Skeletal muscle tissue (tissue), 4 donors: ENCODE measurements around the gene PEX1. TPM values are rescaled to one million over a fixed set of nuclear protein-coding genes. Genes with fewer than 3 reads are reported as not detected.
A peak's percentile ranks its signal among the peaks of the same experiment; 100 is the strongest.
"Not testable (repeated sequence)": the region's sequence is repeated elsewhere in the genome, so short reads cannot be mapped to it uniquely, and the experiment has no call there.

Source experiments
- H3K27ac ChIP-seq: one replicate; pipeline ENCODE4 v1.7.0; 2013; ENCODE audit warnings: mild to moderate bottlenecking, low read depth, low read length, inconsistent platforms
- H3K27me3 ChIP-seq, 3 donors: one replicate each; pipeline ENCODE4 v1.7.0; 2013; ENCODE audit warnings: low read length in 3 of 3; ENCODE audit not compliant: control insufficient read depth in 3 of 3, insufficient read depth in 3 of 3
- H3K36me3 ChIP-seq, 3 donors: one replicate each; pipeline ENCODE4 v1.7.0; 2013; ENCODE audit warnings: low read length in 3 of 3; ENCODE audit not compliant: control insufficient read depth in 3 of 3, insufficient read depth in 3 of 3
- H3K4me1 ChIP-seq, 3 donors: one replicate each; pipeline ENCODE4 v1.7.0; 2013; ENCODE audit warnings: low read length in 3 of 3, mild to moderate bottlenecking in 3 of 3; ENCODE audit not compliant: control insufficient read depth in 3 of 3, insufficient read depth in 3 of 3
- H3K4me3 ChIP-seq, 3 donors: one replicate each; pipeline ENCODE4 v1.7.0; 2013; ENCODE audit warnings: low read length in 3 of 3
- H3K9ac ChIP-seq, 3 donors: one replicate each; pipeline ENCODE4 v1.7.0; 2013; ENCODE audit warnings: low read length in 3 of 3, mild to moderate bottlenecking in 3 of 3, moderate library complexity in 2 of 3, low read depth in 1 of 3
- H3K9me3 ChIP-seq, 3 donors: one replicate each; pipeline ENCODE4 v1.7.0; 2013; ENCODE audit warnings: low read length in 3 of 3; ENCODE audit not compliant: control insufficient read depth in 3 of 3
- total RNA-seq: library from RNA; depleted of rRNA; stranded (reverse); fragments of >200 nt; gene quantifications from one replicate; pipeline ENCODE4 v1.2.3, GENCODE V29; 2014
- donor health status: Osteomylitis.

PEX1 gene
- total RNA-seq, 1 donor from 2014 or later: 48.5 TPM

DNA sequence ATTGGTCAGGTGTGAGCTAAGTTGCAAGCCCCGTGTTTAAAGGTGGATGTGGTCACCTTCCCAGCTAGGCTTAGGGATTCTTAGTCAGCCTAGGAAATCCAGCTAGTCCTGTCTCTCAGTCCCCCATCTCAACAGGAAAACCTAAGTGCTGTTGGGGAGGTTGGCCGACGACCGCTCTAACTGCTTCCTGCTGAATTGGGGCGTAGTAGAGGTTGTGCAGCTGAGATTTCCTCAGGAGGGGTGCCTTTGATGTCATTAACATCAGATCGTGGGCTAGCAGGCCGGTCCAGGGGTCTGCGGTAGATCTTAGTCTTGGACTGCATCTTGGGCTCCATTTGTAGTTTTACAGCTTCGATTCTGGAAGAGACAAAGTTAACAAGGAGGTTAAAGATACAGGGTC is 59.7 kb downstream of the PEX1 start:
- peaks cover 9 to 19% (median 14%) of the 10 kb centered on the region in 3 donors for H3K36me3 ChIP-seq
- not testable (repeated sequence) for H3K9me3 ChIP-seq, H3K27ac ChIP-seq, H3K9ac ChIP-seq, H3K27me3 ChIP-seq, H3K4me1 ChIP-seq, H3K4me3 ChIP-seq

GRCh38 chr7:92466682-92467081 is 61.6 kb downstream of the PEX1 start:
- Histone ChIP-seq H3K36me3 (peaks cover 11 to 27% (median 20%) of the 10 kb centered on the region in 3 donors), H3K27me3 (no peaks in the 10 kb centered on the region), H3K27ac (no peak overlapping the region), H3K9ac (no peak overlapping the region), H3K4me3 (no peak overlapping the region), H3K9me3 (no peaks in the 10 kb centered on the region), H3K4me1 (no peaks in the 10 kb centered on the region)

DNA sequence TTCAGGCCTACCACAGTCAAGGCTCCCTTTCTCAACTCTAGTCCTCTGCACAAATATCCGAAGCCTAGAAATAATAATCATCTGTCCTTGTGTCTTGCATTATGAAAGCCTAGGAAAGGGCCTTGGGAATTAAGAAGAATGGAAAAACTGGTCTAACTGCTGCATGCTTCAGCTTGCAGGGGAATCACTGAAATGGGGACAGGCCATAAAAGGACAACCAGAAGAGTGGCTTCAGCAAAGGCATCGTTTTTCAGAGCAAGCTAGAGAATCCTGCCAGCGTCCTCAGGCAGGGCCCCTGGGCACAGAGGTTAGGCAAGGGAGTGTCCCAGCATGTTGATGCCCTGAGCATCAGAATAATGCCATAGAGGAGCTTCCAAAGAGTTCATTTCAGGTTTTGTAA is 63.8 kb downstream of the PEX1 start:
- Histone ChIP-seq H3K27ac (no peak overlapping the region), H3K9ac (no peak overlapping the region), H3K27me3 (no peaks in the 10 kb centered on the region), H3K4me1 (no peaks in the 10 kb centered on the region), H3K36me3 (peaks cover 11 to 27% (median 22%) of the 10 kb centered on the region in 3 donors), H3K9me3 (no peaks in the 10 kb centered on the region), H3K4me3 (no peak overlapping the region)

- Histone ChIP-seq H3K27me3 (no peaks in the 10 kb centered on the region), H3K9me3 (no peaks in the 10 kb centered on the region), H3K4me3 (no peak overlapping the region), H3K36me3 (peaks cover 11 to 29% (median 27%) of the 10 kb centered on the region in 3 donors), H3K4me1 (no peaks in the 10 kb centered on the region), H3K27ac (no peak overlapping the region), H3K9ac (no peak overlapping the region)
These were observed 65.8 kb downstream of the PEX1 start for GRCh38 chr7:92462560-92462959.

- H3K27me3 ChIP-seq: no peaks in the 10 kb centered on the region
- no peaks in the 10 kb centered on the region for H3K9me3 ChIP-seq
- H3K4me1 ChIP-seq: no peaks in the 10 kb centered on the region
- H3K27ac ChIP-seq: no peak overlapping the region
- H3K4me3 ChIP-seq: no peak overlapping the region
- peaks cover 12 to 35% (median 31%) of the 10 kb centered on the region in 3 donors for H3K36me3 ChIP-seq
- no peak overlapping the region for H3K9ac ChIP-seq
These were observed 67.0 kb downstream of the PEX1 start for GRCh38 chr7:92461027-92462003.

GRCh38 chr7:92460510-92460909 is 67.8 kb downstream of the PEX1 start:
- Histone ChIP-seq H3K27ac (no peak overlapping the region), H3K4me1 (no peaks in the 10 kb centered on the region), H3K9ac (no peak overlapping the region), H3K27me3 (no peaks in the 10 kb centered on the region), H3K4me3 (no peak overlapping the region), H3K9me3 (no peaks in the 10 kb centered on the region), H3K36me3 (peaks cover 18 to 39% (median 38%) of the 10 kb centered on the region in 3 donors)

DNA sequence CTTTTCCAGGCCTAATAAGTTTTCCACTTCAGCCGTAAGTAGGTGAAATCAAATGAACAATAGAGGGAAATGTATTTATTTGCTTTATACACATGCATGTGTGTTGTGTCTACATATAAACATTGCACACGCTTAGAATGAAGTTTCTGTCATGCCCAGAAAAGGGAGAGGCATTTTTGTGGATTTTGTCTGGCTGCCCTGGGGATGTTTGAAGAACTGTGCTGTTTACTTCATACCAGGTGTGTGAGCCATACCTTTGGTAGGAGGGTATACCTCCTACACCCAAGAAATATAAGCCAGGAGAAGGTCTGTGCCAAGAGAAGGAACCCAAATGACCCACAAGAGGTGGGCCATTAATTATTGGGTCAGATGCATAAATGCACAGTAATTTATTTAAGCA is 68.2 kb downstream of the PEX1 start:
- Histone ChIP-seq H3K27me3 (no peaks in the 10 kb centered on the region), H3K4me3 (no peak overlapping the region), H3K27ac (no peak overlapping the region), H3K9ac (no peak overlapping the region), H3K4me1 (no peaks in the 10 kb centered on the region), H3K9me3 (no peaks in the 10 kb centered on the region), H3K36me3 (peaks cover 18 to 43% (median 39%) of the 10 kb centered on the region in 3 donors)

DNA sequence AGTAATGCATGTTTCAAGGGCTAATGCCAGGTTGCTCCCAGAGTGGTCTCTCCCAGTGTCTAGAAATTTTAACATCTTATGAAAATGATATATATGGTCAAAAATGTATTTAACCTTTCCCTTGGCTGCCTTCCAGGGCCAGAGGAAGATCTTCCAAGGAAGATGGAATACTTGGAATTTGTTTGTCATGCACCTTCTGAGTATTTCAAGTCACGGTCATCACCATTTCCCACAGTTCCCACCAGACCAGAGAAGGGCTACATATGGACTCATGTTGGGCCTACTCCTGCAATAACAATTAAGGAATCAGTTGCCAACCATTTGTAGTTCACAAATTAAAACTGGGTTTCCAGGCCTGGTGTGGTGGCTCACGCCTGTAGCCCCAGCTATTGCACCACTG is 72.1 kb downstream of the PEX1 start:
- H3K27ac ChIP-seq: no peak overlapping the region
- peaks cover 34 to 64% (median 57%) of the 10 kb centered on the region in 3 donors for H3K36me3 ChIP-seq
- no peak overlapping the region for H3K4me3 ChIP-seq
- H3K9me3 ChIP-seq: no peaks in the 10 kb centered on the region
- no peak overlapping the region for H3K9ac ChIP-seq
- no peaks in the 10 kb centered on the region for H3K4me1 ChIP-seq
- H3K27me3 ChIP-seq: no peaks in the 10 kb centered on the region

- H3K36me3 ChIP-seq: peaks cover 32 to 68% (median 65%) of the 10 kb centered on the region in 3 donors
- no peak overlapping the region for H3K9ac ChIP-seq
- H3K27ac ChIP-seq: no peak overlapping the region
- H3K27me3 ChIP-seq: no peaks in the 10 kb centered on the region
- no peak overlapping the region for H3K4me3 ChIP-seq
- H3K9me3 ChIP-seq: no peaks in the 10 kb centered on the region
- H3K4me1 ChIP-seq: peaks cover 3 to 6% (median 6%) of the 10 kb centered on the region in 3 donors
These were observed 76.7 kb downstream of the PEX1 start for GRCh38 chr7:92451645-92452044.

DNA sequence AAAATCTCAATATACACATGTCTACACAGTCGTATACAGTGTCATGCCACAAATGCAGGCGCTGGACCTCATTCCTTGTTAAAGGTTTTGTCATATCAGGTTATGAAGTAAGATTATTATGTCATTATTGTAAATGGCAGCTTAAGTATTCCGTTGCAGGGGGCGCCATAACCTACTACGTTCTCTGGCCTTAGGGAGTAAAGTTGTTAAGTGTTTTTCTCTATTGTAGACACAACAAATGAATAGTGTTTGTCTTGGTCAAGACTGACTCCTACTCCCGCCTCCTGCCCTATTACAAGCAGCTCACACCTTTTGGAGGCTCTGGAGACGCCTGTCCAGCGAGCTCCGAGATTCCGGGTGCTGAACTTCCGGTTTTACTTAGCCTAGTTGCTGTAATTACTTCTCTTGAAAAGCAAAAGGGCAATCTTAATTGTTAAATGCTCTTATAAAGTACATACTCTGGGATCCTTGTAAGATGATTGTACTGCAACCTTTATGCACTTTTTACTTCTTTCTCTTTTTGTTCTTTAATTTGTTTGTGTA is 80.0 kb downstream of the PEX1 start:
- H3K36me3 ChIP-seq: peaks cover 15 to 36% (median 34%) of the 10 kb centered on the region in 3 donors
- peak overlapping the region; percentile 43 to 95 (median 80) for H3K9ac ChIP-seq
- no peaks in the 10 kb centered on the region for H3K9me3 ChIP-seq
- peak overlapping the region; percentile 87 for H3K27ac ChIP-seq
- H3K27me3 ChIP-seq: no peaks in the 10 kb centered on the region
- peak overlapping the region; percentile 83 to 91 (median 89) for H3K4me3 ChIP-seq
- peaks cover 3 to 6% (median 6%) of the 10 kb centered on the region in 3 donors for H3K4me1 ChIP-seq
